Glutamatergic neuron (in vitro differentiated cells): ENCODE data around the gene SLC4A4. TPM values are rescaled to one million over a fixed set of nuclear protein-coding genes. Genes with fewer than 3 reads are reported as not detected.

Experiments
- DNase-seq: peaks from one replicate; pipeline ENCODE4 v3.0.0; 2022
- H3K27ac Mint-ChIP-seq: one replicate; pipeline ENCODE4 v1.8.0; 2020; ENCODE audit warnings: mild to moderate bottlenecking, mixed read lengths, inconsistent platforms; ENCODE audit not compliant: unreplicated experiment
- H3K27me3 Mint-ChIP-seq: one replicate; pipeline ENCODE4 v1.8.0; 2020; ENCODE audit warnings: mild to moderate bottlenecking, moderate library complexity, mixed read lengths, inconsistent platforms; ENCODE audit not compliant: unreplicated experiment
- H3K36me3 Mint-ChIP-seq: one replicate; pipeline ENCODE4 v1.8.0; 2020; ENCODE audit warnings: mild to moderate bottlenecking, mixed read lengths, inconsistent platforms; ENCODE audit not compliant: unreplicated experiment
- H3K4me1 Mint-ChIP-seq: one replicate; pipeline ENCODE4 v1.8.0; 2020; ENCODE audit warnings: mild to moderate bottlenecking, low read depth, mixed read lengths, inconsistent platforms; ENCODE audit not compliant: unreplicated experiment
- H3K4me3 Mint-ChIP-seq: one replicate; pipeline ENCODE4 v1.8.0; 2020; ENCODE audit warnings: mild to moderate bottlenecking, mixed read lengths, inconsistent platforms; ENCODE audit not compliant: unreplicated experiment
- H3K9me3 Mint-ChIP-seq: one replicate; pipeline ENCODE4 v1.8.0; 2020; ENCODE audit warnings: mild to moderate bottlenecking, moderate library complexity, mixed read lengths, inconsistent platforms; ENCODE audit not compliant: unreplicated experiment
- CTCF ChIP-seq: fragments of 200-600 bp; sonication (generic); IDR thresholded peaks from one replicate; pipeline ENCODE4 v1.5.0; 2021; ENCODE audit not compliant: partially characterized antibody, unreplicated experiment
- long read RNA-seq: library from polyadenylated mRNA; unstranded; transcript quantifications from one replicate; pipeline ENCODE4 v2.0.0, GENCODE V29; 2020; ENCODE audit not compliant: unreplicated experiment
- total RNA-seq: library from RNA; stranded (reverse); fragmentation: NEBNext Ultra II Directional; extraction: Animal tissue kit (Norgen Biotek cat#: 25700); gene quantifications from one replicate; pipeline ENCODE4 v1.2.1, GENCODE V29; 2021; ENCODE audit not compliant: unreplicated experiment

Gene SLC4A4
- 0.86 TPM for total RNA-seq
- long read RNA-seq, partial matches to known transcripts, result 2 of 3 reads
- long read RNA-seq, other reads (novel, unspliced or antisense), result 1 of 3 reads

DNA sequence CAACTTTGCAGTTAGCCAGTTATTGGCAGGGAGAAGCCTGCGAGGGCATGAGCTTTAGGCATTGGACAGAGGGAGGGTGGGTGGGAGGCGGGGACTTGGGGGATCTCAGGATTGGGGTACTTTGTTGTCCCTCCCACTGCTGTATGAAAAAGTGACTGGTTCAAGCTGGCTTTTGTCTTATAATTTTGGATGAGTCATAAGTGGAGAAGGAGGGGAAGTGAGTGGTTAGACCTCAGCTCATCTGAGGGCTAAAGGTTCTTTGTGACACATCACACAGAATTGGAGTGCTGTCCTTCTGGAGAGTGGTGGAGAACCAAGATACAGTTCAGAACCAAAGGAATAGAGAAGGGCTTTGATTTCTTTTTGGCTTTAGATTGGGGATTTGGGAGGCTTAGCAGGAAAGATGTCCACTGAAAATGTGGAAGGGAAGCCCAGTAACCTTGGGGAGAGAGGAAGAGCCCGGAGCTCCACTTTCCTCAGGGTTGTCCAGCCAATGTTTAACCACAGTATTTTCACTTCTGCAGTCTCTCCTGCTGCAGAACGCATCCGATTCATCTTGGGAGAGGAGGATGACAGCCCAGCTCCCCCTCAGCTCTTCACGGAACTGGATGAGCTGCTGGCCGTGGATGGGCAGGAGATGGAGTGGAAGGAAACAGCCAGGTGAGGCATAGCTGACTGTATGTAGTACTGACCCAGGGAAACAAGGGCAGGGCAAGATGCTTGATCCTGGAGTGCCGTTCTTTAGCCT is at the start of gene SLC4A4:
TSS of gene SLC4A4 (plus strand) at position 175 of the 748 bp plus-strand sequence.
- no peak within 1 kb of the TSS for H3K27ac Mint-ChIP-seq
- H3K4me1 Mint-ChIP-seq, result no peaks in the 10 kb centered on the region
- no peak for TF ChIP-seq CTCF
- DNase-seq, result no peak
- no peaks in the 10 kb centered on the region for H3K36me3 Mint-ChIP-seq
- H3K9me3 Mint-ChIP-seq, result no peaks in the 10 kb centered on the region
- H3K4me3 Mint-ChIP-seq, result no peak within 1 kb of the TSS
- H3K27me3 Mint-ChIP-seq, result no peaks in the 10 kb centered on the region

DNA sequence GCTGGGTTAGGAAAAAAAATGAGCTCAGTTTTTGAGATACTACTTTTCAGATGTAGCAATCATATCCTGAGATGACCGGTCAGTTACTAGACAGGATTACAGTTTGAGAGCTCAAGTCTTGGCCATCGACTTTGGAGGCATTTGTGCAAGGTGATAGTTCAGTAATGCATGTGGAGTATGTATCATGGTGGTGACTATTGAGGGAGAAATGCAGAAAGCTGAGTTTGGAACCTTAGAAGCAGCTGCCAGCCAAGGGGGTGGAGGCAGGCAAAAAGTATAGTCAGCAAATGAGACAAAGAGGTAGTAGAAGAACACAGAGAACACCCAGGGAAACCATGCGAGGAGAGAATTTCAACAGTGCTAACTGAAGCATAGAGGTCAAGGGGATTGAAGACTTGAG is 48.7 kb upstream of the SLC4A4 start:
- DNase-seq, result no peak
- no peaks in the 10 kb centered on the region for H3K4me1 Mint-ChIP-seq
- H3K9me3 Mint-ChIP-seq, result no peaks in the 10 kb centered on the region
- no peak overlapping the region for H3K27ac Mint-ChIP-seq
- H3K4me3 Mint-ChIP-seq, result no peak overlapping the region
- no peaks in the 10 kb centered on the region for H3K27me3 Mint-ChIP-seq
- no peak for TF ChIP-seq CTCF
- H3K36me3 Mint-ChIP-seq, result no peaks in the 10 kb centered on the region

DNA sequence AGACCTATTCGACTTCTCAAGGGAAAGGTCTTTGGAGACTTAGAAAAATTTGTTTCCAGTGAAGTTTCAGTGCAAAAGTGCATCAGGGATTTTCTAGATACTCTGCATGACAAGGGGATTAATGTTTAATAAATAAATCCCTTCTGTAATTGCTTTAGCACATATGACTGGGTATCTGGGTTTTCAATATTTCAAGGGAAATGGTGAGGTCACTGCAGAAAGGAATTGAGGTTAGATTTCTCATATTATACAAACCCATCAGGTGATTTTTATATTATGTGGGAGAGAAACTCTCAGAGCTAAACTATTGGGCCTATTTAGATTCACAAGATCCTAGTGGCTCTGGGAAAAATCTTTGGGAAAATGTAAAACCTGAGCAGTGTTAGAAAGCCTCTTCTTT is 48.3 kb upstream of the SLC4A4 start:
- H3K27me3 Mint-ChIP-seq, result peaks cover 1% of the 10 kb centered on the region
- no peaks in the 10 kb centered on the region for H3K36me3 Mint-ChIP-seq
- no peak for TF ChIP-seq CTCF
- H3K4me1 Mint-ChIP-seq, result no peaks in the 10 kb centered on the region
- no peak for DNase-seq
- H3K4me3 Mint-ChIP-seq, result no peak overlapping the region
- H3K27ac Mint-ChIP-seq, result no peak overlapping the region
- no peaks in the 10 kb centered on the region for H3K9me3 Mint-ChIP-seq

DNA sequence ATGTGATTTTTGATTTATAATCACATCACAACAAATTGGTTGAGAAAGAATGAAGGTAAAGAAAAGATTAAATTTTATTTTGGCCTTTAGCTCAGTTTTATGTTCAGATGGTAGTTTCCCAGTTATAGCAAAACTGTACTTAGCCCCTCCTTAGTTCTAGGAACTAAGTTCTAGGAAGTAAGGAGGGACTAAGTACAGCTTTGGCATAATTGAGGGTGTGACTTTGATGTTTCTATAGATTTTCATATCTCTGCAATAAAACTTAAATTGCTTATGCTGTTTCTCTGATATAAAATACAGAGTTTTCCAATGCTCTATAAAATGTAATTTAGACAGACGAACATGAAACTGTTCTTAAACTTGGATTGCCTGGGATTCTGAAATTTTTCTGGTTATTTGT is 46.6 kb upstream of the SLC4A4 start:
- no peaks in the 10 kb centered on the region for H3K4me1 Mint-ChIP-seq

More for the DNA sequence above, 46.6 kb upstream of the SLC4A4 start:
- H3K4me3 Mint-ChIP-seq, result no peak overlapping the region
- peaks cover 2% of the 10 kb centered on the region for H3K27me3 Mint-ChIP-seq
- no peak for DNase-seq
- H3K9me3 Mint-ChIP-seq, result no peaks in the 10 kb centered on the region
- TF ChIP-seq CTCF, result no peak
- H3K27ac Mint-ChIP-seq, result no peak overlapping the region
- no peaks in the 10 kb centered on the region for H3K36me3 Mint-ChIP-seq
